Gastrocnemius medialis (tissue), 4 donors: ENCODE results near the gene CLDN7. TPM values are rescaled to one million over a fixed set of nuclear protein-coding genes. Genes with fewer than 3 reads are reported as not detected.

Source experiments
- ATAC-seq, 2 donors: fragments of 150-250 bp; one replicate each; pipeline ENCODE4 v1.9.1; 2016
- DNase-seq, 2 donors: peaks; one replicate each; pipeline ENCODE4 v3.0.0-alpha.2; 2019
- H3K27ac ChIP-seq, 4 donors: fragments of 200-600 bp; sonication (generic); 1 replicate in 1 of 4; 2 replicates in 3 of 4; pipeline ENCODE4 v1.5.1; 2016 to 2018; ENCODE audit warnings: mild to moderate bottlenecking in 2 of 4, moderate library complexity in 1 of 4
- H3K27me3 ChIP-seq, 3 donors: fragments of 200-600 bp; sonication (generic) in 2 of 3; 1 replicate in 1 of 3; 2 replicates in 2 of 3; pipeline versions ENCODE4 v1.5.1 to v1.6.0; 2016 to 2019; ENCODE audit warnings: mild to moderate bottlenecking in 1 of 3, moderate library complexity in 1 of 3
- H3K36me3 ChIP-seq, 2 donors: fragments of 200-600 bp; sonication (generic) in 1 of 2; one replicate each; pipeline ENCODE4 v1.5.1; 2017 to 2018
- H3K4me1 ChIP-seq, 2 donors: fragments of 200-600 bp; sonication (generic) in 1 of 2; one replicate each; pipeline ENCODE4 v1.5.1; 2016 to 2017; ENCODE audit warnings: mild to moderate bottlenecking in 2 of 2
- H3K4me3 ChIP-seq, 4 donors: fragments of 200-600 bp; sonication (generic) in 3 of 4; 1 replicate in 1 of 4; 2 replicates in 3 of 4; pipeline ENCODE4 v1.5.1; 2016 to 2019; ENCODE audit warnings: mild to moderate bottlenecking in 2 of 4
- H3K9me3 ChIP-seq, 3 donors: fragments of 200-600 bp; sonication (generic) in 2 of 3; 1 replicate in 1 of 3; 2 replicates in 2 of 3; pipeline ENCODE4 v1.5.1; 2016 to 2019
- POLR2A ChIP-seq, 2 donors: fragments of 450-650 bp; IDR thresholded peaks; one replicate each; pipeline ENCODE4 v1.6.1; 2017; ENCODE audit warnings: antibody characterized with exemption in 2 of 2, mild to moderate bottlenecking in 2 of 2, moderate library complexity in 2 of 2
- in situ Hi-C, 4 donors: fragments of 200-750 bp; cut with MboI; loops; one replicate each; pipeline versions ENCODE4 v1.15.0 to v1.8.0; 2017; ENCODE audit warnings: low sequenced_read_pairs in 4 of 4
- intact Hi-C: fragments of 100-400 bp; cut with DNase I; formaldehyde crosslinking; loops from one replicate; pipeline ENCODE4 v1.15.1; 2023; ENCODE audit warnings: low total_unique reads
- total RNA-seq, 4 donors: library from RNA; depleted of rRNA; stranded (reverse); fragments of >200 nt; gene quantifications; one replicate each; pipeline versions ENCODE4 v1.1.0 to v1.2.3, GENCODE V29; 2016
- TF ChIP-seq, protein P1 (sequence below), 5 experiments: fragments of 450-650 bp in 3 of 5; fragments of 200-600 bp in 2 of 5; sonication (generic) in 2 of 5; IDR thresholded peaks in 4 of 5; conservative IDR thresholded peaks in 1 of 5; 1 replicate in 4 of 5; 2 replicates in 1 of 5; pipeline ENCODE4 v1.5.1; 2016 to 2019; ENCODE audit warnings: antibody characterized with exemption in 5 of 5, mild to moderate bottlenecking in 3 of 5, moderate library complexity in 3 of 5

The CLDN7 gene
- total RNA-seq, 4 donors from 2014 or later, result 0.46 to 5.1 TPM; not detected in 2

- intact Hi-C loops, result no loop called here
- ATAC-seq (no peak), DNase-seq (no peak)
- Histone ChIP-seq H3K36me3 (peaks cover 0 to 58% of the 10 kb centered on the region in 2 donors), H3K27me3 (peaks cover 33 to 35% (median 34%) of the 10 kb centered on the region in 3 donors), H3K9me3 (no peaks in the 10 kb centered on the region), H3K4me1 (peaks cover 5 to 9% of the 10 kb centered on the region in 2 donors), H3K27ac (no peak overlapping the region), H3K4me3 (no peak overlapping the region)
- in situ Hi-C loops, result loop anchor here in 1 of 4 donors (10.0 kb wide), 1 partner anchor 46 kb away; the partner anchor contains the start of gene EIF5A
- TF ChIP-seq POLR2A (IDR thresholded peaks at IDR 0.05), result no peak
- TF ChIP-seq, protein P1, sequence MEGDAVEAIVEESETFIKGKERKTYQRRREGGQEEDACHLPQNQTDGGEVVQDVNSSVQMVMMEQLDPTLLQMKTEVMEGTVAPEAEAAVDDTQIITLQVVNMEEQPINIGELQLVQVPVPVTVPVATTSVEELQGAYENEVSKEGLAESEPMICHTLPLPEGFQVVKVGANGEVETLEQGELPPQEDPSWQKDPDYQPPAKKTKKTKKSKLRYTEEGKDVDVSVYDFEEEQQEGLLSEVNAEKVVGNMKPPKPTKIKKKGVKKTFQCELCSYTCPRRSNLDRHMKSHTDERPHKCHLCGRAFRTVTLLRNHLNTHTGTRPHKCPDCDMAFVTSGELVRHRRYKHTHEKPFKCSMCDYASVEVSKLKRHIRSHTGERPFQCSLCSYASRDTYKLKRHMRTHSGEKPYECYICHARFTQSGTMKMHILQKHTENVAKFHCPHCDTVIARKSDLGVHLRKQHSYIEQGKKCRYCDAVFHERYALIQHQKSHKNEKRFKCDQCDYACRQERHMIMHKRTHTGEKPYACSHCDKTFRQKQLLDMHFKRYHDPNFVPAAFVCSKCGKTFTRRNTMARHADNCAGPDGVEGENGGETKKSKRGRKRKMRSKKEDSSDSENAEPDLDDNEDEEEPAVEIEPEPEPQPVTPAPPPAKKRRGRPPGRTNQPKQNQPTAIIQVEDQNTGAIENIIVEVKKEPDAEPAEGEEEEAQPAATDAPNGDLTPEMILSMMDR (IDR thresholded peaks at IDR 0.05 in 4 of 5, conservative IDR thresholded peaks at IDR 0.05 in 1 of 5), result no peak
These were observed 3.3 kb downstream of the CLDN7 start for GRCh38 chr17:7258731-7259554.

- Histone ChIP-seq H3K36me3 (peaks cover 0 to 58% of the 10 kb centered on the region in 2 donors), H3K27ac (no peak overlapping the region), H3K9me3 (no peaks in the 10 kb centered on the region), H3K27me3 (peaks cover 14 to 15% (median 14%) of the 10 kb centered on the region in 3 donors), H3K4me3 (no peak overlapping the region), H3K4me1 (peaks cover 14 to 19% of the 10 kb centered on the region in 2 donors)
- intact Hi-C loops, result no loop called here
- TF ChIP-seq POLR2A (IDR thresholded peaks at IDR 0.05), result no peak
- TF ChIP-seq, protein P1 (IDR thresholded peaks at IDR 0.05 in 4 of 5, conservative IDR thresholded peaks at IDR 0.05 in 1 of 5), result no peak
- in situ Hi-C loops, result loop anchor here in 1 of 4 donors (10.0 kb wide), 1 partner anchor 48 kb away; the partner anchor contains the start of gene EIF5A
- ATAC-seq (no peak), DNase-seq (no peak)
These were observed 5.4 kb downstream of the CLDN7 start for GRCh38 chr17:7256766-7257456.

DNA sequence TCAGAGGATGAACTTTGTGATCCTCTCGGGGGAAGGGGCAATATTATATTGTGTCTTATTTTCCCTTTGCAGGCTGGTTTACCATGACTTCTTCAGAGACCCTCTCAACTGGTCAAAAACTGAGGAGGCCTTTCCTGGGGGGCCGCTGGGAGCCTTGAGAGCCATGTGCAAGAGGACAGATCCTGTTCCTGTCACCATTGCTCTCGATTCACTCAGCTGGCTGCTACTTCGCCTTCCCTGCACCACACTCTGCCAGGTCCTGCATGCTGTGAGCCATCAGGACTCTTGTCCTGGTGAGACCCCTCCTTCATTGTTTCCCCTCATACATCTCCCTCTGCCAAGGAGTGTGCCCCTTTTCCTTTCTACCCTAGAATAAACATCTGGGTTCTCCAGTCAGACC lies 7.8 kb downstream of the CLDN7 start:
- Histone ChIP-seq H3K27me3 (no peaks in the 10 kb centered on the region), H3K36me3 (peaks cover 0 to 51% of the 10 kb centered on the region in 2 donors), H3K27ac (no peak overlapping the region), H3K4me1 (peaks cover 19 to 24% of the 10 kb centered on the region in 2 donors), H3K9me3 (no peaks in the 10 kb centered on the region), H3K4me3 (no peak overlapping the region)
- DNase-seq, result no peak
- ATAC-seq, result no peak
- intact Hi-C loops, result loop anchor here (5.0 kb wide), 2 partner anchors 318 to 433 kb away; partner anchors contain the start of genes TP53 and WRAP53
- TF ChIP-seq, protein P1 (IDR thresholded peaks at IDR 0.05 in 4 of 5, conservative IDR thresholded peaks at IDR 0.05 in 1 of 5), result no peak
- TF ChIP-seq POLR2A (IDR thresholded peaks at IDR 0.05), result no peak
- in situ Hi-C loops, result loop anchor here in 1 of 4 donors (10.0 kb wide), 1 partner anchor 50 kb away; the partner anchor contains the start of gene EIF5A

GRCh38 chr17:7253082-7253481 lies 9.2 kb downstream of the CLDN7 start:
- Histone ChIP-seq H3K9me3 (no peaks in the 10 kb centered on the region), H3K27me3 (no peaks in the 10 kb centered on the region), H3K4me3 (peak overlapping the region; percentile 69 to 98 (median 81)), H3K27ac (peak overlapping the region; percentile 98 to 100 (median 98)), H3K36me3 (peaks cover 0 to 38% of the 10 kb centered on the region in 2 donors), H3K4me1 (peaks cover 33 to 36% of the 10 kb centered on the region in 2 donors)
- no peak for DNase-seq
- ATAC-seq, result no peak
- intact Hi-C loops, result loop anchor here (2.0 to 5.0 kb wide), 4 partner anchors 28 to 434 kb away; partner anchors contain the start of genes EIF5A, SLC2A4, TP53 and WRAP53
- TF ChIP-seq, protein P1 (IDR thresholded peaks at IDR 0.05 in 4 of 5, conservative IDR thresholded peaks at IDR 0.05 in 1 of 5), result no peak
- TF ChIP-seq POLR2A (IDR thresholded peaks at IDR 0.05), result no peak
- in situ Hi-C loops, result loop anchor here in 1 of 4 donors (10.0 kb wide), 1 partner anchor 52 kb away; the partner anchor contains the start of gene EIF5A
